Measurements from ENCODE around the gene GCDH. TPM values are rescaled to one million over a fixed set of nuclear protein-coding genes. Genes with fewer than 3 reads are reported as not detected.
A peak's percentile ranks its signal among the peaks of the same experiment; 100 is the strongest.

Gene GCDH
- 23.2 TPM for polyA plus RNA-seq (2012; ENCODE audit: insufficient read length, low read depth)

GRCh38 chr19:12890787-12891552 lies at the start of gene GCDH:
GCDH (plus strand) TSS chr19:12891160; CDS start chr19:12891305, 145 bp downstream.
- TF ChIP-seq TAF1 (IDR thresholded peaks at IDR 0.05; ENCODE audit: borderline replicate concordance, insufficient read depth, low read length) (no peak), SIN3A (IDR thresholded peaks at IDR 0.05; ENCODE audit: borderline replicate concordance, insufficient read depth, low read length) (peak; percentile 93), REST (IDR thresholded peaks at IDR 0.05; ENCODE audit: insufficient read depth in 1 of 2, low read depth in 2 of 2, low read length in 2 of 2) (no peak), FOXP2 (optimal IDR thresholded peaks at IDR 0.05; ENCODE audit: borderline replicate concordance, extremely low read depth, extremely low read length, insufficient read depth) (peak; percentile 57), POLR2AphosphoS5 (IDR thresholded peaks at IDR 0.05; ENCODE audit: low read depth, low read length) (peak; percentile 55; the same call in 1 of the 2 replicates)

- TF ChIP-seq REST (IDR thresholded peaks at IDR 0.05; ENCODE audit: insufficient read depth in 1 of 2, low read depth in 2 of 2, low read length in 2 of 2) (no peak), TAF1 (IDR thresholded peaks at IDR 0.05; ENCODE audit: borderline replicate concordance, insufficient read depth, low read length) (no peak), SIN3A (IDR thresholded peaks at IDR 0.05; ENCODE audit: borderline replicate concordance, insufficient read depth, low read length) (no peak), POLR2AphosphoS5 (IDR thresholded peaks at IDR 0.05; ENCODE audit: low read depth, low read length) (no peak), FOXP2 (optimal IDR thresholded peaks at IDR 0.05; ENCODE audit: borderline replicate concordance, extremely low read depth, extremely low read length, insufficient read depth) (no peak)
These were observed 48.4 kb upstream of the GCDH start for GRCh38 chr19:12842511-12842910.

- TF ChIP-seq TAF1 (IDR thresholded peaks at IDR 0.05; ENCODE audit: borderline replicate concordance, insufficient read depth, low read length) (no peak), REST (IDR thresholded peaks at IDR 0.05; ENCODE audit: insufficient read depth in 1 of 2, low read depth in 2 of 2, low read length in 2 of 2) (no peak), POLR2AphosphoS5 (IDR thresholded peaks at IDR 0.05; ENCODE audit: low read depth, low read length) (no peak), SIN3A (IDR thresholded peaks at IDR 0.05; ENCODE audit: borderline replicate concordance, insufficient read depth, low read length) (no peak), FOXP2 (optimal IDR thresholded peaks at IDR 0.05; ENCODE audit: borderline replicate concordance, extremely low read depth, extremely low read length, insufficient read depth) (no peak)
These were observed 47.6 kb upstream of the GCDH start for GRCh38 chr19:12843328-12843727.

GRCh38 chr19:12843999-12844732 lies 46.8 kb upstream of the GCDH start:
- no peak for TF ChIP-seq SIN3A (IDR thresholded peaks at IDR 0.05; ENCODE audit: borderline replicate concordance, insufficient read depth, low read length)
- TF ChIP-seq REST (IDR thresholded peaks at IDR 0.05; ENCODE audit: insufficient read depth in 1 of 2, low read depth in 2 of 2, low read length in 2 of 2): no peak
- no peak for TF ChIP-seq FOXP2 (optimal IDR thresholded peaks at IDR 0.05; ENCODE audit: borderline replicate concordance, extremely low read depth, extremely low read length, insufficient read depth)
- TF ChIP-seq POLR2AphosphoS5 (IDR thresholded peaks at IDR 0.05; ENCODE audit: low read depth, low read length): no peak
- no peak for TF ChIP-seq TAF1 (IDR thresholded peaks at IDR 0.05; ENCODE audit: borderline replicate concordance, insufficient read depth, low read length)
